IMR-90 (cell line): ENCODE measurements around the gene SEMA4D. TPM values are rescaled to one million over a fixed set of nuclear protein-coding genes. Genes with fewer than 3 reads are reported as not detected.

Experiments
- ATAC-seq: fragments of 200-7000 bp; cut with Tn5 transposase; 2 replicates; pipeline ENCODE4 v1.9.1; 2020; ENCODE audit warnings: low read depth, mild to moderate bottlenecking, moderate library complexity
- BruUV-seq: library from RNA; stranded (reverse); fragments of 400-500 nt; replicated peaks from 2 replicates; lab custom pipeline; 2021; lab: Mats Ljungman, UMichigan
- CTCF ChIA-PET: fragments of 300-600 bp; formaldehyde crosslinking; extraction: SDS; loops from one replicate; lab custom pipeline; 2021; ENCODE audit warnings: antibody characterized with exemption; lab: Yijun Ruan, JAX
- POLR2A ChIA-PET: fragments of 300-600 bp; sonication (Branson Sonifier 250); formaldehyde crosslinking; loops from one replicate; lab custom pipeline; 2022; ENCODE audit warnings: antibody characterized with exemption; ENCODE audit not compliant: unreplicated experiment; lab: Charles Lee
- DNase-seq: peaks from one replicate; pipeline ENCODE4 v3.0.0; 2013
- H2AFZ ChIP-seq: replicated peaks from 2 replicates; pipeline ENCODE3; 2013; ENCODE audit warnings: low read length, mild to moderate bottlenecking; ENCODE audit not compliant: poor library complexity
- H2AK5ac ChIP-seq: 2 replicates; pipeline ENCODE4 v1.6.1; 2013; ENCODE audit warnings: low read depth, low read length, inconsistent platforms
- H2AK9ac ChIP-seq: replicated peaks from 2 replicates; pipeline ENCODE3; 2013; ENCODE audit warnings: mild to moderate bottlenecking, low read depth, low read length, moderate library complexity; ENCODE audit not compliant: poor library complexity
- H2BK120ac ChIP-seq: 2 replicates; pipeline ENCODE4 v1.6.1; 2013; ENCODE audit warnings: low read depth, low read length, inconsistent platforms
- H2BK15ac ChIP-seq: 3 replicates; pipeline ENCODE4 v1.6.1; 2013; ENCODE audit warnings: low read depth, low read length, inconsistent platforms
- H2BK20ac ChIP-seq: 2 replicates; pipeline ENCODE4 v1.6.1; 2013; ENCODE audit warnings: low read depth, mild to moderate bottlenecking, inconsistent platforms, low read length, moderate library complexity
- H2BK5ac ChIP-seq: 2 replicates; pipeline ENCODE4 v1.6.1; 2013; ENCODE audit warnings: mild to moderate bottlenecking, low read depth, low read length, inconsistent platforms; ENCODE audit not compliant: poor library complexity, severe bottlenecking
- H3K14ac ChIP-seq: replicated peaks from 2 replicates; pipeline ENCODE4 v1.6.1; 2013; ENCODE audit warnings: low read depth, low read length, inconsistent platforms
- H3K18ac ChIP-seq: 2 replicates; pipeline ENCODE4 v1.6.1; 2013; ENCODE audit warnings: low read depth, low read length, control low read depth
- H3K23ac ChIP-seq: 2 replicates; pipeline ENCODE4 v1.6.1; 2013; ENCODE audit warnings: low read depth, low read length, inconsistent platforms
- H3K27ac ChIP-seq: 2 replicates; pipeline ENCODE4 v1.5.1; 2013; ENCODE audit warnings: mild to moderate bottlenecking, control low read depth, low read length; ENCODE audit not compliant: insufficient read depth
- H3K27me3 ChIP-seq: 2 replicates; pipeline ENCODE4 v1.6.1; 2013; ENCODE audit warnings: low read length; ENCODE audit not compliant: control insufficient read depth, insufficient read depth
- H3K36me3 ChIP-seq: 2 replicates; pipeline ENCODE4 v1.6.1; 2013; ENCODE audit warnings: low read length, mixed read lengths; ENCODE audit not compliant: control insufficient read depth, insufficient read depth
- H3K4ac ChIP-seq: 2 replicates; pipeline ENCODE4 v1.6.1; 2013; ENCODE audit warnings: low read depth, low read length, inconsistent platforms
- H3K4me1 ChIP-seq: 2 replicates; pipeline ENCODE4 v1.6.1; 2013; ENCODE audit warnings: low read length, mixed read lengths; ENCODE audit not compliant: control insufficient read depth, insufficient read depth
- H3K4me2 ChIP-seq: 2 replicates; pipeline ENCODE4 v1.6.1; 2013; ENCODE audit warnings: low read depth, mild to moderate bottlenecking, control low read depth, low read length, moderate library complexity
- H3K4me3 ChIP-seq: 2 replicates; pipeline ENCODE4 v1.5.1; 2013; ENCODE audit warnings: low read depth, mild to moderate bottlenecking, control low read depth, low read length, moderate library complexity; ENCODE audit not compliant: insufficient read depth
- H3K56ac ChIP-seq: 2 replicates; pipeline ENCODE4 v1.6.1; 2013; ENCODE audit warnings: low read length, inconsistent platforms; ENCODE audit not compliant: insufficient read depth; ENCODE audit errors: extremely low read depth
- H3K79me1 ChIP-seq, 2 experiments: 2 replicates each; pipeline ENCODE4 v1.6.1; 2013; ENCODE audit warnings: low read length in 2 of 2, inconsistent platforms in 1 of 2, low read depth in 1 of 2
- H3K9ac ChIP-seq: 2 replicates; pipeline ENCODE4 v1.6.1; 2013; ENCODE audit warnings: low read depth, low read length, control low read depth
- H3K9me1 ChIP-seq: 2 replicates; pipeline ENCODE4 v1.6.1; 2013; ENCODE audit warnings: low read length, inconsistent platforms; ENCODE audit not compliant: insufficient read depth
- H3K9me3 ChIP-seq: 2 replicates; pipeline ENCODE4 v1.6.1; 2013; ENCODE audit warnings: low read length; ENCODE audit not compliant: control insufficient read depth, insufficient read depth
- H4K20me1 ChIP-seq: 2 replicates; pipeline ENCODE4 v1.6.1; 2013; ENCODE audit warnings: low read length, inconsistent platforms; ENCODE audit not compliant: insufficient read depth
- H4K5ac ChIP-seq: 2 replicates; pipeline ENCODE4 v1.6.1; 2013; ENCODE audit warnings: mild to moderate bottlenecking, low read depth, low read length, control low read depth
- H4K8ac ChIP-seq, 2 experiments: 2 replicates each; pipeline ENCODE4 v1.6.1; 2013; ENCODE audit warnings: low read depth in 2 of 2, low read length in 2 of 2, control low read depth in 1 of 2, inconsistent platforms in 1 of 2
- H4K91ac ChIP-seq: 2 replicates; pipeline ENCODE4 v1.6.1; 2013; ENCODE audit warnings: low read depth, low read length, inconsistent platforms; ENCODE audit not compliant: insufficient read depth
- BHLHE40 ChIP-seq: fragments of 150-350 bp; IDR thresholded peaks from 2 replicates; pipeline ENCODE4 v1.6.1; 2016; ENCODE audit warnings: mild to moderate bottlenecking, low read depth, low read length
- CEBPB ChIP-seq: IDR thresholded peaks from 2 replicates; pipeline ENCODE4 v1.6.1; 2012; ENCODE audit warnings: low read depth, low read length, improper control_type of control experiment
- FOS ChIP-seq: fragments of 150-350 bp; IDR thresholded peaks from 2 replicates; pipeline ENCODE4 v1.6.1; 2016; ENCODE audit warnings: low read depth, low read length
- NFE2L2 ChIP-seq: fragments of 150-350 bp; IDR thresholded peaks from 2 replicates; pipeline ENCODE4 v1.6.1; 2016; ENCODE audit warnings: low read depth, mild to moderate bottlenecking, low read length
- RAD21 ChIP-seq: IDR thresholded peaks from 2 replicates; pipeline ENCODE4 v1.6.1; 2012; ENCODE audit warnings: low read length, improper control_type of control experiment
- RCOR1 ChIP-seq: IDR thresholded peaks from 2 replicates; pipeline ENCODE4 v1.6.1; 2012; ENCODE audit warnings: mild to moderate bottlenecking, low read length, improper control_type of control experiment; ENCODE audit not compliant: insufficient replicate concordance
- RFX5 ChIP-seq: IDR thresholded peaks from 2 replicates; pipeline ENCODE4 v1.8.0; 2012; ENCODE audit warnings: low read depth, mild to moderate bottlenecking, low read length, moderate library complexity
- WGBS, 2 experiments: methylation state at CpG; one replicate each; pipeline versions ENCODE4 v1.1.5 to v1.1.7; 2013; ENCODE audit warnings: missing lambda C conversion rate in 2 of 2; ENCODE audit not compliant: insufficient read length in 1 of 2; ENCODE audit errors: extremely low coverage in 2 of 2; 5-methylcytosine and 5-hydroxymethylcytosine counted together
- dilution Hi-C: fragments of 300-500 bp; cut with HindIII; formaldehyde crosslinking; loops from one replicate; pipeline ENCODE4 v1.14.3; 2018; ENCODE audit warnings: low sequenced_read_pairs; ENCODE audit not compliant: unreplicated experiment
- in situ Hi-C: fragments of 300-500 bp; cut with MboI; formaldehyde crosslinking; loops from 3 replicates; pipeline ENCODE4 v1.14.3; 2019; ENCODE audit warnings: low sequenced_read_pairs, inconsistent platforms, mixed read lengths
- intact Hi-C: fragments of 100-400 bp; cut with micrococcal nuclease; formaldehyde crosslinking; loops from 2 replicates; pipeline ENCODE4 v1.10.0; 2022
- polyA plus RNA-seq, 3 experiments: library from polyadenylated mRNA; depleted of rRNA; stranded (reverse); fragments of >200 nt; gene quantifications; 2 replicates each; pipeline ENCODE4 v1.2.3, GENCODE V29; 2012; ENCODE audit warnings: low replicate concordance in 1 of 3
- total RNA-seq: library from RNA; depleted of rRNA; stranded (reverse); fragments of >200 nt; gene quantifications from 2 replicates; pipeline ENCODE4 v1.2.3, GENCODE V29; 2012
- TF ChIP-seq, protein P1 (sequence below): fragments of 150-350 bp; IDR thresholded peaks from 2 replicates; pipeline ENCODE4 v1.6.1; 2016; ENCODE audit warnings: low read depth, mild to moderate bottlenecking, low read length, moderate library complexity, borderline replicate concordance
- TF ChIP-seq, protein P2 (sequence below): conservative IDR thresholded peaks from 2 replicates; pipeline ENCODE4 v1.5.1; 2012; ENCODE audit warnings: mild to moderate bottlenecking, low read depth, low read length, improper control_type of control experiment

Gene SEMA4D
- total and polyA plus RNA-seq, 2 of the 4 experiments (the other 2 are of a cell fraction), result 0.90 to 1.5 TPM

DNA sequence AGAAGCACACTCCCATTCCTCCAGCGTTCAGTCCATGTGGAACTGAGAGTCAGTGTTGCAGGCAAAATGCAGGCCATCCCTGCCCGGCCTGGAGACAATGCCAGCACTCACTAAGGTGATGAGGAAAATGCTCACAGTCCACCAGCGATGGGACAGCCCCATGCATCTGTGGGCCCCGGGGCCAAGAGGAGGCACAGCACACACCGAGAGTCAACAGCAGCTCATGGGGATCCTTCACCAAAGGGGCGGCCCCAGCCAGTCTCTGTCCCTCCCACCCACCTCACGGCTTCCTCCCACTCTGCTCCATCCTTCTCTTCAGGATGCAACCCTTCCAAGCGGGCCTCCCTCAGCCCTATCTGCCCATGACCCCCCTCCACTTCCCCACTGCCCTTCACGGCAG lies 6.2 kb downstream of the SEMA4D start:
- no peak overlapping the region for H3K4ac ChIP-seq
- no peak overlapping the region for H4K5ac ChIP-seq
- H3K14ac ChIP-seq, result no peak overlapping the region
- no peaks in the 10 kb centered on the region; a peak in 2 of 4 replicates for H3K79me1 ChIP-seq
- no peak overlapping the region for H4K8ac ChIP-seq
- no peak overlapping the region for H3K9ac ChIP-seq
- H2BK120ac ChIP-seq, result no peak overlapping the region
- H3K4me2 ChIP-seq, result no peak overlapping the region
- no peak for DNase-seq
- no peak overlapping the region for H3K18ac ChIP-seq
- no peak overlapping the region for H3K23ac ChIP-seq
- TF ChIP-seq RCOR1, result no peak
- TF ChIP-seq RAD21, result no peak
- no peak for TF ChIP-seq BHLHE40
- TF ChIP-seq, protein P1, sequence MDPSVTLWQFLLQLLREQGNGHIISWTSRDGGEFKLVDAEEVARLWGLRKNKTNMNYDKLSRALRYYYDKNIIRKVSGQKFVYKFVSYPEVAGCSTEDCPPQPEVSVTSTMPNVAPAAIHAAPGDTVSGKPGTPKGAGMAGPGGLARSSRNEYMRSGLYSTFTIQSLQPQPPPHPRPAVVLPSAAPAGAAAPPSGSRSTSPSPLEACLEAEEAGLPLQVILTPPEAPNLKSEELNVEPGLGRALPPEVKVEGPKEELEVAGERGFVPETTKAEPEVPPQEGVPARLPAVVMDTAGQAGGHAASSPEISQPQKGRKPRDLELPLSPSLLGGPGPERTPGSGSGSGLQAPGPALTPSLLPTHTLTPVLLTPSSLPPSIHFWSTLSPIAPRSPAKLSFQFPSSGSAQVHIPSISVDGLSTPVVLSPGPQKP, result no peak
- no peak for TF ChIP-seq RFX5
- TF ChIP-seq FOS, result no peak
- no peak for TF ChIP-seq CEBPB
- TF ChIP-seq NFE2L2, result no peak
- TF ChIP-seq, protein P2, sequence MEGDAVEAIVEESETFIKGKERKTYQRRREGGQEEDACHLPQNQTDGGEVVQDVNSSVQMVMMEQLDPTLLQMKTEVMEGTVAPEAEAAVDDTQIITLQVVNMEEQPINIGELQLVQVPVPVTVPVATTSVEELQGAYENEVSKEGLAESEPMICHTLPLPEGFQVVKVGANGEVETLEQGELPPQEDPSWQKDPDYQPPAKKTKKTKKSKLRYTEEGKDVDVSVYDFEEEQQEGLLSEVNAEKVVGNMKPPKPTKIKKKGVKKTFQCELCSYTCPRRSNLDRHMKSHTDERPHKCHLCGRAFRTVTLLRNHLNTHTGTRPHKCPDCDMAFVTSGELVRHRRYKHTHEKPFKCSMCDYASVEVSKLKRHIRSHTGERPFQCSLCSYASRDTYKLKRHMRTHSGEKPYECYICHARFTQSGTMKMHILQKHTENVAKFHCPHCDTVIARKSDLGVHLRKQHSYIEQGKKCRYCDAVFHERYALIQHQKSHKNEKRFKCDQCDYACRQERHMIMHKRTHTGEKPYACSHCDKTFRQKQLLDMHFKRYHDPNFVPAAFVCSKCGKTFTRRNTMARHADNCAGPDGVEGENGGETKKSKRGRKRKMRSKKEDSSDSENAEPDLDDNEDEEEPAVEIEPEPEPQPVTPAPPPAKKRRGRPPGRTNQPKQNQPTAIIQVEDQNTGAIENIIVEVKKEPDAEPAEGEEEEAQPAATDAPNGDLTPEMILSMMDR, result no peak
- H4K20me1 ChIP-seq, result no peaks in the 10 kb centered on the region; the same call in 1 of the 2 replicates
- H3K9me3 ChIP-seq, result peaks cover under 1% of the 10 kb centered on the region; the same call in 1 of the 2 replicates
- H2BK5ac ChIP-seq, result no peak overlapping the region
- H2AK5ac ChIP-seq, result no peak overlapping the region
- intact Hi-C loops, result no loop called here
- H3K27ac ChIP-seq, result no peak overlapping the region
- ChIA-PET CTCF (no interaction called here), POLR2A (no interaction called here)
- no peak overlapping the region for H3K4me3 ChIP-seq
- H2AK9ac ChIP-seq, result no peak overlapping the region
- no TSS peak for BruUV-seq
- H3K56ac ChIP-seq, result no peak overlapping the region
- H3K27me3 ChIP-seq, result peaks cover 2% of the 10 kb centered on the region; the same call in 1 of the 2 replicates
- dilution Hi-C loops, result no loop called here
- H4K91ac ChIP-seq, result no peak overlapping the region
- no peaks in the 10 kb centered on the region for H3K9me1 ChIP-seq
- no peaks in the 10 kb centered on the region for H3K4me1 ChIP-seq
- H2AFZ ChIP-seq, result peak overlapping the region; percentile 46
- no peak for ATAC-seq
- H2BK15ac ChIP-seq, result no peak overlapping the region
- in situ Hi-C loops, result no loop called here
- WGBS, 2 experiments, result 93% methylated on average over 6 of the region's 9 CpGs; no CpG with 5 or more reads in 1 of the 2 experiments
- no peaks in the 10 kb centered on the region for H3K36me3 ChIP-seq
- H2BK20ac ChIP-seq, result no peak overlapping the region
